Measurements from ENCODE around the gene POGK. TPM values are rescaled to one million over a fixed set of nuclear protein-coding genes. Genes with fewer than 3 reads are reported as not detected.

Gene POGK
- total RNA-seq, 1 experiment from 2014 or later = 47.7 TPM

GRCh38 chr1:166899769-166900168 is 60.5 kb downstream of the POGK start:
- Mint-ChIP-seq H3K36me3 (ENCODE audit: insufficient read depth in 1 of 3, low read depth in 3 of 3) (peaks cover 2 to 14% (median 9%) of the 10 kb centered on the region in 3 experiments; a peak in 6 of 7 replicates), H3K4me3 (no peak overlapping the region), H3K27me3 (ENCODE audit: low read depth) (peaks cover 2% of the 10 kb centered on the region; the same call in 1 of the 2 replicates), H3K4me1 (no peaks in the 10 kb centered on the region), H3K9me3 (peaks cover 18 to 24% of the 10 kb centered on the region in 2 experiments), H3K27ac (no peak overlapping the region)
- Histone ChIP-seq H3K23me2 (ENCODE audit: insufficient read length, low read depth, low read length, poor library complexity, severe bottlenecking) (no peaks in the 10 kb centered on the region), H2BK12ac (ENCODE audit: insufficient read length, low read depth, low read length) (no peak overlapping the region), H3K27me3 (ENCODE audit: insufficient read depth, low read length) (no peaks in the 10 kb centered on the region), H4K8ac (replicated peaks; ENCODE audit: insufficient read length, low read depth, low read length) (no peak overlapping the region), H3K18ac (ENCODE audit: insufficient read length, low read depth, low read length) (no peak overlapping the region), H3K4me1 (ENCODE audit: insufficient read depth, low read length) (0 out of 2 replicates have a peak, but pooled peaks cover 3% of the 10 kb centered on the region), H3T11ph (ENCODE audit: low read length) (no peak overlapping the region), H2AFZ (ENCODE audit: low read length) (no peak overlapping the region), H4K20me1 (ENCODE audit: control insufficient read depth, insufficient read depth, insufficient read length) (no peaks in the 10 kb centered on the region), H3K79me2 (ENCODE audit: insufficient read depth, low read length) (no peaks in the 10 kb centered on the region), H3K56ac (ENCODE audit: insufficient read length, low read depth, low read length) (no peak overlapping the region), H2BK15ac (ENCODE audit: low read depth, low read length) (no peak overlapping the region), H3K23ac (ENCODE audit: insufficient read length, low read depth, low read length) (no peak overlapping the region), H3K4ac (ENCODE audit: low read depth, low read length) (no peak overlapping the region), H4K91ac (ENCODE audit: insufficient read length, low read depth, low read length) (no peak overlapping the region), H3K79me1 (ENCODE audit: insufficient read depth, low read depth, low read length, poor library complexity, severe bottlenecking) (no peaks in the 10 kb centered on the region), H2AK5ac (ENCODE audit: insufficient read length, low read length) (no peak overlapping the region), H3K9me3 (ENCODE audit: control insufficient read depth, low read depth, low read length) (no peaks in the 10 kb centered on the region), H3K27ac (ENCODE audit: insufficient read length, low read depth, low read length) (no peak overlapping the region), H2BK5ac (ENCODE audit: insufficient read length, low read length) (no peak overlapping the region), H2BK120ac (ENCODE audit: low read depth, low read length, poor library complexity, severe bottlenecking) (no peak overlapping the region), H3K14ac (ENCODE audit: insufficient read depth, low read length) (no peak overlapping the region), H4K5ac (ENCODE audit: insufficient read length, low read depth, low read length) (no peak overlapping the region), H3K4me2 (ENCODE audit: insufficient read depth, insufficient read length, low read length) (no peak overlapping the region), H3K9ac (ENCODE audit: extremely low read depth, insufficient read length, low read length) (no peak overlapping the region), H2BK20ac (ENCODE audit: low read depth, low read length, poor library complexity, severe bottlenecking) (no peak overlapping the region)
- no peak for DNase-seq
- no peak for TF ChIP-seq CTCF (conservative IDR thresholded peaks at IDR 0.05)
